Hypothalamus (tissue), 51 donors: ENCODE data around the gene PPIL3.
A peak's percentile ranks its signal among the peaks of the same experiment; 100 is the strongest.

Source experiments
- DNase-seq, 51 donors: peaks; one replicate each; lab custom pipeline; 2025; lab: John Stamatoyannopoulos, UW

PPIL3 gene

DNA sequence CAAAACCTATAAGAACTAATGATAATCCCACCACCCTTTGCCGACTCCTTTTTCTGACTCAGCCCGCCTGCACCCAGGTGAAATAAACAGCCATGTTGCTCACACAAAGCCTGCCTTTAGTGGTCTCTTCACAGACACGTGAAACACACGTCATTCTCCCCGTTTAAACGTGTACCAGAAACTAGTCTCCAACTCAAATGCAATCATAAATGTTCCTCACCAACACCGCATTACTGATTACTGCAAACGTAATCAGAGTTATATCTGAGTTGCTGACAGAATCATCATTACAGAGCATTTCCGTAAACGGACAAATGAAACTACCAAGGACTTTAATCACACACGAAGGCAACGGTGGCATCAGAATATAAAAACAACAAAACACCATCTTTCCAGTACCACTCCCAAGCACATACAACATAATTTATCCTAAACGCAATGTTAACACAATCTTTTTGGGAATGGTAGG lies 26.3 kb downstream of the PPIL3 start:
- DNase-seq = peak in 12 of 51 donors; percentile 4 to 35 (median 16)

DNA sequence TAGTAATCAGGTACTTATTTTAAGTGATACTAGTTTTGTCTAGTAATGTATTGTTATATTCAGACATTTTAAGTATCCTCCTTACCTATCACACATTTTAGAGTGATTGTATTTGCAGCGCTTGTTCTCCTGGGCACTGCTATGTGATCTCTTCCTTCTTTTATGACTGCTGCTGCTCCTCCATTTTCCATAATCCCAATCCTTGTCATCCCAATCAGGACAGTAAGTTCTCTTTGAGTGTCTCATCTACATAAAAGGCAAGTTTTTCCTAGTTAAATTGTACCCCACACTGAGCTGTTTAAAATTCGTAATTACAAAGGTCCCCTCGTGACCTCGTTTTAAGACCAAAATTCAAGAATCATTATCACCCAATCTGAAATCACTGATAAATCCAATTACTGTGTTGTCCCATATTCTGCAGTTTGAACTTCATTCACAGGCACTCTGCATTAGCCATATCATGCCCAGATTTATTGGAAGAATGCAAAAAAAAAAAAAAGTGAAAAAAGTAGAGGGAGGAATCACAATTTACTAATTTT lies 27.2 kb downstream of the PPIL3 start:
- peak in 1 of 51 donors; percentile 12 for DNase-seq

DNA sequence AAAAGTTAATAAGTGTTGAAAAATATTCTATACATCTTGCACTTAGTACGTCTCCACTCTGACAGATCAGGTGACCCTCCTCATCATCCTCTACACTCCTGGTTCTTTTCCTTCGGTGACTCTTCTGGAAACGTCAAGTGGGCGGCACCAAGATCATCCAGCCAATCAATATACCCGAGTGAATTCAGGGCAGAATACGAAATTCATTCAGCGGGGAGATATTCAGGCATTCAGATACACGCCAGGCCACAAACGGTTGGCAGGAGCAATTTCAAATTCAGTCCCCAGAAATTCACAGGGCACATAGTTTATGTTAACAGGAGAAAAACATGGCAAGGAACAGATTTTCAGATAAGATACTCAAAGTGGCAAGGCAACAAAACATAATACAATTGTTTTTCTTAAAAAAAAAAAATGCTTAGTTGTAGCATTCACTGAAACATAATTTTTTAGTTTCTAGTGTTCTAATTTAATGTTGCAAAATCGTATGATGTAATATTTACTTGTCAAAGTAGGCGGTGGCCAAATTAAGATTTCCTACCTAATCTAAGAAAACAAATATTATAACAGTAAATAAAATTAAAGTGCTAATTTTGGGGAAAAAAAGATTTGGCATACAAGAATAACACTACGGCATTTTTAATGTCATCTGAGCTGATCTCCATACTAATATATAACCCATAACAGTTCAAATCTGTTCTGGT lies 28.6 kb downstream of the PPIL3 start:
- DNase-seq = peak in 9 of 51 donors; percentile 8 to 48 (median 21)

DNA sequence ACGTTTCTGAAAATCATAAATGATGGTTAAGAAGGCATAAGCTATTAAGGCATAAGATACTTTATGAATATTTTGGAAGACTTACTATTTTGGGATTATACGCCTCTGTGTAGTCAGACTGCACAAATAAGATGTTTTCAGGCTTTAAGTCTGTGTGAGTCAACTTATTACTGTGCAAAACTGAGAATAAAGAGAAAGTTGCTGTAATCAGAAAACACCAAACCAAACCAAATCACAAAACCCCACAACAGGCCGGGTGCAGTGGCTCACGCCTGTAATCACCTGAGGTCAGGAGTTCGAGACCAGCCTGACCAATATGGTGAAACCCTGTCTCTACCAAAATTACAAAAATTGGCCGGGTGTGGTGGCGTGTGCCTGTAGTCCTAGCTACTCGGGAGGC lies 32.1 kb downstream of the PPIL3 start:
- no peak for DNase-seq

DNA sequence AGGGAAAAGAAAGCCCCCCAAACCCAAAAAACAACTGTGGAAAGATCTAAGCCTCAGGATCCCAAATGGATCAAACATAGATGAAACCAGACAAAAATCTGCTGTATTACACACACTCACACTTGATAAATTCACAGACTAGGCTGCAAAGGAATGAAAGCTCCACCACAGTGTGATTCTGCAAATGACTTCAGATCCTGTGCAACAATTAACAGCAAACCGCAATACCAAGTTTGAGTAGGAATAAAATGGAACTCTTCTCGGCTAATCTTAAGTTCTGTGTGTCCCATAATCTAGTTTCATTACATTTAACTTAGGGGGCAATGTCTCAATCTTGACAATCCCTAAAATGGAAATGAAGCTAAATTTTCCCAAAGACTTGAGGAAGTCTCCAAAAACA lies 36.3 kb downstream of the PPIL3 start:
- no peak for DNase-seq

DNA sequence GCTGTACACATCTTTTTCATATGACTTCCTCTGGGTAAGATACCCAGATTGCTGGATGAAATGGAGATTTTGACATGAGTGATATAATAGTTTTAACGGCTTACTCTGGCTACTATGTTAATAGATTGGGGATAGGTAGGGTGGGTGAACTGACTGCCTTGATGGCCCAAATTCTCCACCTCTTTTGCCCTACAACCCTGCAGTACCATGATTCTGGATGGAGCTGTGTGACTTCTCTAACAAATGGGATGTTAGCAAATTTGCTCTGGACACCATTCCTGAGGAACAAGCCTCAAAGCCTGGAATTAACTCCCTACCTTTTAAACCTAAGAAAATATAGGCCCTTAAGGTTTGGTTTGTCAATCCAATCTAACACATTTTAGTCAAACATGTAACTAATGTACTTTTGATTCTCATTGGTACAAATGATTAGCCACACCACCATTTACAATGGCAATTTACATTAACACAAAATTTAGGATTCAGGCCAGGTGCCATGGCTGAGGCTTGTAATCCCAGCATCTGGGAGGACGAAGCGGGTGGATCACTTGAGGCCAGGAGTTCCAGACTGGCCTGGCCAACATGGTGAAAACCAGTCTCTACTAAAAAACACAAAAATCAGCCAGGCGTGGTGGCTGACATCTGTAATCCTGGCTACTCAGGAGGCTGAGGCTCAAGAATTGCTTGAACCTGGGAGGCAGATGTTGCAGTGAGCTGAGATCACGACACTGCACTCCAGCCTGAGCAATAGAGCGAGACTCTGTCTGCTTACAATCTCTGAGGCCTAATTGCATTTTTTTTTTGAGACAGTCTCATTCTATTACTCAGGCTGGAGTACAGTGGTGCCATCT lies 37.3 kb downstream of the PPIL3 start:
- no peak for DNase-seq

DNA sequence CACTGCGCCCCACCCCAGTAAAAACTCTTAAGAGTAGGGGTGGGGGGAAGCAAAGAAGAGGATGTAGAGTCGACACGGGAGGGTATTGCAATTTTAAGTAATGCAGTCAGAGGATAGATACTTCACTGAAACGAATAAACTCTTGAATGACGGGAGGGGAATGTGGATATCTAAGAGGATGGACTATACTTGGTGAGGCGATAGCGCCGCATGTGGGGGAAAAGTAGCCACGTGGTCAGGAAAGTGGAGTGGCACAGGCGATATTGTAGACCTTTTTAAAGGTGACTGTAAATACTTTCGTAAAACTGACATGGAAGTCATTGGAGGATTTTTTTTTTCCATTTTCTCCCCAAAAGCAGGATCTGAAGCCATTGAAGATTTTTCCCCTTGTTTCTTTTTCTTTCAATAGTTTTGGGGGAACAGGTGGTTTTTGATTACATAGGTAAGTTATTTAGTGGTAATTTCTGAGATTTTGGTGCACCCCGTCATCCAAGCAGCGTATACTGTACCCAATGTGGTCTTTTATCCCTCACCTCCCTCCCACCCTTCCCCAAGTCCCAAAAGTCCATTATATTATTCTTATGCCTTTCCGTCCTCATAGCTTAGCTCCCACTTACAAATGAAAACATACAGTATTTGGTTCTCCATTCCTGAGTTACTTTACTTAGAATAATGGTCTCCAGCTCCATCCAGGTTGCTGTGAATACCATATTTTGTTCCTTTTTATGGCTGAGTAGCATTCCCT lies 38.2 kb downstream of the PPIL3 start:
- DNase-seq = no peak

DNA sequence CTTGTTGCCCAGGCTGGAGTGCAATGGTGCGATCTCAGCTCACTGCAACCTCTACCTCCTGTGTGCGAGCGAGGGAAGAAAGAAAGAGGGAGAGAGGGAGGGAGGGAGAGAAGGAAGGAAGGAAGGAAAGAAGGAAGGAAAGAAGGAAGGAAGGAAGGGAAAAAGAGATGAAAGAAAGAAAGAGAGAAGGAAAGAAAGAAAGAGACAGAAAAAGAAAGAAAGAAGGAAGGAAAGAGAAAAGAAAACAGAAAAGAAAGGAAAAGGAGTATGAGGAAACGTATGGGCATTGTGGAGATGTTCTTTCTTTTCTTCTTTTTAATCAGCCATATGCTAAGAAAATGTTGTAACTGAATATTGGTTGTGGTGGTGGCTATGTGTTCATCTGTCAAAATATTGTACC lies 40.9 kb downstream of the PPIL3 start:
- no peak for DNase-seq

DNA sequence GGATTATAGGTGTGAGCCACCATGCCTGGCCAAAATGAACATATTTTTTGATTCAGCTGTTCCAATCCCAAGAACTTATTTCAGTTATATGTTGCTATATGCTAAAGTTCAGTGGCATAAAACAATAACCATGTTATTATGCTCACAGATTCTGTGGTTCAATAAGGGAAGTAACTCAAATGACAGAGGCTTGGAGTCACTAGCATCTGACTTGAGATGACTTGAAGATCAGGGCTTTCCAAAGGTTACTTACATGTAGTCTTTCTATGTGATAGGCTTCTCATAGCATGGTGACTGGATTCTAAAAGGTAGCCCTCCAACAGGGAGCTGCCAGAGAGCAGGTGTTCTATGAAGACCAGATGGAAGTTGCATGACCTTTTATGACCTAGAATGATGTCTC lies 41.6 kb downstream of the PPIL3 start:
- no peak for DNase-seq

DNA sequence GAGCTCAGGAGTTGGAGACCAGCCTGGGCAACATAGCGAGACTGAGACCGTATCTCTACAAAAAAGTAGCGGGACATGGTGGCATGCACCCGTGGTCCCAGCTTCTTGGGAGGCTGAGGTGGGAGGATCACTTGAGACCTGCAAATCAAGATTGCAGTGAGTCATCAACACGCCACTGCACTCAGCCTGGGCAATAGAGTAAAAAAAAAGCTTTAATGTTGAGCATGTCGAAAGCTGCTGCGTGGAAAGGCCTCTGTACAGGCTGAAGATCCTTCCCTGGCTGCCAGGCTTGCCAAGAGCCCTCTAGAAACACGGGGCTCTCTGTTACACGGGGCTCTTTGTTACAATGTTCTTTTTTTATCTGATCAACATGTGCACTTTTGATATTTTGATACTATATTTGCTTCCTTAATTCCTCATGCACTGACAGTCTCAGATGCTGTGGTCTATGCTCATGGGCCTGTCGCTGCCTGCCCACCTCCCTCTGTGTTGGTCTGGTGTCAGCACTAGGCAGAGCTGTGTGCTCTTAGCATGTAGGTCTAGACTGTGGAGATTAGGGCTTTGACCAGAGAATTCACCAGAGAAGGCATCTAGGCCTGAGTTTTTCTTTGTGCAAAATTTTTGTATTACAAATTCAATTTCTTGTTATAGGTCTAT lies 43.1 kb downstream of the PPIL3 start:
- no peak for DNase-seq

DNA sequence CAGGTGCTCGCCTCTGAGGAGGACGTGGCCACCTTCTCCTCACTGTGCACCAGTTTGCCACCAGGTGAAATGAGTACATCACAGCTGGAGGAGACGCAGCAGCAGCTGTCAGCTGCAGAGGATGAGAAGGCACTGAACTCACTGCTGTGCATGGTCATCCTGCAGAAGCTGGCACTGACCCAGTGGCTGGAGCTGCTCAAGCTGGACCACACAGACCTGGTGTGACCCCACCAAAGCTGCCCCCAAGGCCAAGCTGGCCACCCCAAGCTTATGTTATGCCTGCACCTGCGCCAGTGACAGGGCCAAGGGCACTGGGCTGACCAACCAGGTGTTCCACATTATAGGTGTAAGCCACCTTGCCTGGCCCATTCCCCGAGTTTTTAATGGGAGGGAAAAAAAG lies 43.7 kb downstream of the PPIL3 start:
- DNase-seq = no peak

DNA sequence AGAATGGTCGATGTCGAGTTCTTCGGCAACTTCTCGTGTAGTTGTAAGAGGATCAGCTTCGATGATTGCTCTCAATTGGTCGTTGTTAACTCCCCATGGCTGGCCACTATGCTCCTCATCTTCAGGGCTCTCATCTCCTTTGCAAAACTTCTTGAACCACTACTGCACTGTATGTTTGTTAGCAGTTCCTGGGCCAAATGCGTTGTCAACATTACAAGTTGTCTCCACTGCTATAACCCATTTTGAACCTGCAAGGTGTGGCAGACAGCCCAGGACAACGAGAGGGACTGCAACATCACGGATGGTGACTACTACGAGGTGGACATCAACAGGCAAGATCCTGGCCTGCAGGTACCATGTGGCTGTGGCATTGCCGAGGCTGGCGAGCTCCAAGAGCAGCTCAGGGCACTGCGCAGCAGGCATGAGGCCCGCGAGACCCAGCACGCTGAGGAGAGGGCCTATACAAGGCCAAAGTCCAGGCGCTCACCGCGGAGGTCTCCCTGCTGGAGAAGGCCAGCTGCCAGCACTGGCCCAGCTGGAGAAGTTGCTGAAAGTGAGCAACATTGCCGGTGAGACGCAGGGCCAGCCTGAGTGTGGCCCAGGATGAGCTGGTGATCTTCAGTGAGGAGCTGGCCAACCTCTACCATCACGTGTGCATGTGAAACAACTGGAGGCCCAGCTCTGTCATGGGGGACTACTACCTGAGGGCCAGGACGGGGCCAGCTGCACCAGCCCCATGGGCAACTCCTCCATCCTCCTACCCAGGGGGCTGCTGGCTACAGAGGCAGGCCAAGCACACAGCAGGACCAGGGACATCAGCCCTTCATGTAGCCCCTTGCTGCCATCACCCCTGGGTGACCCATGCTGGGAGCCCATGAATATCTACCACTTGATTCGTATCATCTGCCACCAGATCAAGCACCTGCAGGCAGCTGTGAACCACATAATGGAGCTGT lies 44.6 kb downstream of the PPIL3 start:
- no peak for DNase-seq

DNA sequence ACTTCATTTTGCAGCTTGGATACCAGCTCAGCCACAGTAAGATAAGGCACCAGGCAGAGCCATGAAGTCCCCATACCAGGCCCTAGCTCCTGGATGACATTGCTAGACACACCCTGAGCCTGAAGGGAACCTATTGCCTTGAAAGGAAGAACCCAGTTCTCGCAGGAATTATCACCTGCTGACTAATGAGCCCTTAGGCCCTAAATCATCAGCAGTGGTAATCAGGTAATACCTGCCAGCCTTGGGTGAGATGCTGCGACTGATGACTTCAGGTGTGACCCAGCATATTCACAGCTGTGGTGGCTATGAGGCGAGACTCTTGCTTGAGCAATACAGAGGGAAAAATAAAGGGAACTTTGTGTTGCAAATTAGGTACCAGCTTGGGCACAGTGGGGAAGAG lies 49.4 kb downstream of the PPIL3 start:
- no peak for DNase-seq

DNA sequence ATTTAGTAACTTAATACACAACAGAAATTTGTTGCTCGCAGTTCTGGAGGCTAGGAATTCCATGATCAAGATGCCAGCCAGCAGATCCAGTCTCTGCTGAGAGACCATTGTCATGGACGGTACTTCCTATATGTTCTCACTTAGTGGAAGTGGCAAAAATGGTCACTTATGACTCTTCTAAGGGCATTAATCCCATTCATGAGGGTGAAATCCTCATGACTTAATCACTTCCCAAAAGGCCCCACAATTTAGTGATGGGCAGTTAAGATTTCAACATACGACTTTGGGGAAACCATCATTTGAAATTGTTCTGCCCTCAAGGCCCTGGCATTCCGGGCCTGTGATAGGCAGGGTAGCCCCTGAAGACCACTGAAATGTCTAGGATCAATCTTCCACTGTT lies 54.2 kb downstream of the PPIL3 start:
- DNase-seq = no peak

DNA sequence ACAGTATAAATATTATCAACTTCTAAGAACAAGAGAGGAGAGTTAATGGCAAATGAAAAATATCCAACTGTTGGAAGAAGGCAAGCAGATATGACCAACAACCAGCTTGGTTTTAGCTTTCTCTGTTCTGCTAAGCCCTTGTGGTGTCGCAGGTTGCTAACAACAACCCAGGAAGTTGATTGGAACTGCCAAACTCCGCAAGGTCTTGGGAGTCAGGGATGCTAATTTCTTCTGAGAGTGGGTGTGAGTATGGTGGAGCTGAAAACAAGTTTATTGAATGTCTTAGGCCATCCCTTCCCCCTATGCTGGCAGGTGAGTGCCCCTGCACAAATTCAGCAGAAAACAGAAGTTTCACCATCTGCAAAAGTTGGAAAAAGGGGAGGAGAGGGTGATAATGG lies 59.6 kb downstream of the PPIL3 start:
- no peak for DNase-seq

DNA sequence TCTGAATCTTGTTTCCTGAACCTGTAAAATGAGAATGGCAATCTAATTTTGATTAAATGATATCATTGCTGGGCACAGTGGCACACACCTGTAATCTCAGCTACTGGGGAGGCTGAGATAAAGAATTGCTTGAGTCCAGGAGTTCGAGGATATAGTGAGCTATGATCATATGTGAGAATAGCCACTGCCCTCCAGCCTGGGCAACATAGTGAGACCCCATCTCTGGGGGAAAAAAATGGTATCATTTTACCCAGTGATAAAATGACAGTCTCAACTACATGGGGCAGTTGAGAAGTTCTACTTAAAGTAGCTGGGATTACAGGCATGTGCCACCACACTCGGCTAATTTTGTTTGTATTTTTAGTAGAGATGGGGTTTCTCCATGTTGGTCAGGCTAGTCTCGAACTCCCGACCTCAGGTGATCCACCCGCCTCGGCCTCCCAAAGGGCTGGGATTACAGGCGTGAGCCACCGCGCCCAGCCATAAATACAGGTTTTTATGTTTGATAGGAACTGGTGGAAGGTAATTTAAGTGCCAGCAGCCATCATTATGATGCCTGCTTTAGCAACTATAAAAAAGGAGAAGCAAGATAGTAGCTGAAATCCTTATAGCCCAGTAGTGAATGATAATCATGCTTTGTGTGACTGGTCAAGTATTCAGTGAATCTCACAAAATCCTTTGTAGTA lies 60.2 kb downstream of the PPIL3 start:
- no peak for DNase-seq

DNA sequence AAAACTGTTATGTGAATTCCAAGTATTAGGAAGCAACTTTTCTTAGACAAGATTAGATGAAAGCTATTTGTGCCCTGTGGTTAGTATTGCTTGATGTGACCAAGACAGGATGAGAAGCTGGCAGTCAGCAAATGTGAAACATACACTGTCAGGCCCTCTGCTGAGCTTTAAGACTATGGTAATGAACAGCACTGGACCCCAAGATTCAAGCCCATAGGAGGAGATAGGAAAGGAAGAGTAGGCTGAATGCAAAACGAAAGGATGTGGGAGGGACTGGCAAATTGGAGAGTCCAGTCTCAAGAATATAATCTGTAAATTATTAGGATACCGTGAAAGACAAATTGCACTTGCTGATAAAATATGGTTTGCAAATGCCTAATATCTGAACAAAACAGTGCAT lies 60.8 kb downstream of the PPIL3 start:
- DNase-seq = no peak

DNA sequence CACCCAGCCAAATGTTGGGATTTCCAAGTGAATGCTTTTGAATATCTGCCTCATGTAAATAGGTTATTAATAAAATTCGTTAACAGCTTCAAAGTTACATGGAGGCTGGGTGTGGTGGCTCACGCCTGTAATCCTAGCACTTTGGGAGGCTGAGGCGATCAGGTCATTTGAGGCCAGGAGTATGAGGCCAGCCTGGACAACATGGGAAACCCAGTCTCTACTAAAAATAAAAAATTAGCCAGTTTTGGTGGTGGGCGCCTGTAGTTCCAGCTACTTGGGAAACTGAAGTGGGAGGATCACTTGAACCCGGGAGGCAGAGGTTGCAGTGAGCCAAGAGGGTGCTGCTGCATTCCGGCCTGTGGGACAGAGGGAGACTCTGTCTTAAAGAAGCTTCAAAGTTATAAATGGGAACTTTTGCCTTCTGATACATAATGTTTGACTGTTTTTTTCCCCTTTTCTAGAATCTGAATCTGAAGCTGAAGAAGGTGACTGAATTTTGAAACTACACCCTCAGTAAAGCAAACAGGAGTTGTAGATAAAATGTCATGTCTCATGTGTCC lies 67.1 kb downstream of the PPIL3 start:
- no peak for DNase-seq
